Fibroblast of mammary gland (primary cell): ENCODE data around the gene HIPK2.

Source experiments
- DNase-seq: peaks from one replicate; pipeline ENCODE4 v3.0.0-alpha.2; 2010; ENCODE audit warnings: low read depth
- H3K4me3 ChIP-seq: 2 replicates; pipeline ENCODE4 v1.5.1; 2011; ENCODE audit warnings: low read depth, mild to moderate bottlenecking, low read length, moderate library complexity; ENCODE audit not compliant: control insufficient read depth
- TF ChIP-seq, protein P1 (sequence below): conservative IDR thresholded peaks from 2 replicates; pipeline ENCODE4 v1.5.1; 2011; ENCODE audit warnings: low read depth, low read length, inconsistent platforms; ENCODE audit not compliant: control insufficient read depth, insufficient read depth

Gene HIPK2

DNA sequence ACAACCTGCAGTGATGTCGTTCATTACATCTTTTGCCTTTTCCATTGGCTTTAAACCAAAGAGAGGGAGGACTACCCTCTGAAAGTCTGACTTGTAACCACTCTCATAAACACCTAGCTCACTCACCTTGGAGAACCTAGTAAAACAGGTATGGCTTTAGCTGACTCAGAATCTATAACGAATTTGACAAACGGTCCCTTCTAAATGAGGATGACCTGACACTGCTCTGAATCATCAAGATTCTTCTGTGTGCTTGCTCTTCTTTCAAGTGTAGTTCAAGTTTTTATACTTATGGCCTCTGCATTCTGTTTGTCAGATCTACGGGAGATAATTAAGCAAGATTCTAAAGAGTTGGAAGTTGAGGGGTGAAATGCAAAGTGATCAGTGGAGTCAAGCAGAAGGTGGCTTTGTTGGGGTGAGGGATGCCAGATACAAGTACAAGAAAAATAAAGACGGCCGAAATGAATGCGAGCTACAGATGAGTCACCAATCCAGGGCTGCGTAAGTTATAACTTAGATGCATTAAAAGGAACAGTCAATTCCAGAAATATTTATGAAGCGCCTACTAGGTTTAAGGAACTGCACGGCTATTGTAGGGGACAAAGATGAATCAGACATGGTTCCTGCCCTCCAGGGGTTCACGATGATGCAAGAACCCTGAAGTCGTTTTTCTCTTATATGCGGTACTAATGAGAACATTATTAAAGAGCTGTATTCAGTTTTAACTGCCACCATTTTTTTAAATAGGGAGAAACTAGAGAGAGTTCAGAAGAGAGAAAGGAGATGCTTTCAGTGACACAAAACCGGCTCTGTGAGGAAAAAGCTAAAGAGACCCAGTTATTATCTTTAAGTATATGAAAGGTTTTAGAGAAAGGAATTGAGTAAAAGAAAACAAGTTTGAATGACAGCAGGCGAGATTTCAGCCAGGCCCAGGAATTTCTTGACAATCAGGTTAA is 6.5 kb downstream of the HIPK2 start:
- TF ChIP-seq, protein P1, sequence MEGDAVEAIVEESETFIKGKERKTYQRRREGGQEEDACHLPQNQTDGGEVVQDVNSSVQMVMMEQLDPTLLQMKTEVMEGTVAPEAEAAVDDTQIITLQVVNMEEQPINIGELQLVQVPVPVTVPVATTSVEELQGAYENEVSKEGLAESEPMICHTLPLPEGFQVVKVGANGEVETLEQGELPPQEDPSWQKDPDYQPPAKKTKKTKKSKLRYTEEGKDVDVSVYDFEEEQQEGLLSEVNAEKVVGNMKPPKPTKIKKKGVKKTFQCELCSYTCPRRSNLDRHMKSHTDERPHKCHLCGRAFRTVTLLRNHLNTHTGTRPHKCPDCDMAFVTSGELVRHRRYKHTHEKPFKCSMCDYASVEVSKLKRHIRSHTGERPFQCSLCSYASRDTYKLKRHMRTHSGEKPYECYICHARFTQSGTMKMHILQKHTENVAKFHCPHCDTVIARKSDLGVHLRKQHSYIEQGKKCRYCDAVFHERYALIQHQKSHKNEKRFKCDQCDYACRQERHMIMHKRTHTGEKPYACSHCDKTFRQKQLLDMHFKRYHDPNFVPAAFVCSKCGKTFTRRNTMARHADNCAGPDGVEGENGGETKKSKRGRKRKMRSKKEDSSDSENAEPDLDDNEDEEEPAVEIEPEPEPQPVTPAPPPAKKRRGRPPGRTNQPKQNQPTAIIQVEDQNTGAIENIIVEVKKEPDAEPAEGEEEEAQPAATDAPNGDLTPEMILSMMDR: no peak
- H3K4me3 ChIP-seq: peak overlapping the region; percentile 15
- peak; percentile 98 for DNase-seq

DNA sequence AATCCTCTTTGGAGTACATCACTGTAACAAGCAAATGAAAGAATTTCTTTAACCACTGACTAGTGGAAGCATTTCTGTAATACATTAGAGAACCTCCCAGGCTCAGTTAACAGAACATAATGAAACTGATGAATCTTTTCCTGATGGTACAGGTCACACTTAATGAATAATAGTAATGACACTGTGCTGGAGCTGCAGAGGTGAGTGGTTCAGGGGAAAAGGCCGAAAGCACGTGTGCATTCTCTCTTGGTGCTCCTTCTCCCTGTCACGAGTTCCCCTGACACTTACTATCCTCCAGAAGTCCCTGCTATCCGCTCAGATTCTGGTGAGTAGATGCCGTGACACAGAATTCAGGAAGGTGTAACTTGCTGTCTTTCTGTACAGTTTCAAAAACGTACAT is 8.0 kb downstream of the HIPK2 start:
- TF ChIP-seq, protein P1: no peak
- no peak for DNase-seq
- no peak overlapping the region for H3K4me3 ChIP-seq

DNA sequence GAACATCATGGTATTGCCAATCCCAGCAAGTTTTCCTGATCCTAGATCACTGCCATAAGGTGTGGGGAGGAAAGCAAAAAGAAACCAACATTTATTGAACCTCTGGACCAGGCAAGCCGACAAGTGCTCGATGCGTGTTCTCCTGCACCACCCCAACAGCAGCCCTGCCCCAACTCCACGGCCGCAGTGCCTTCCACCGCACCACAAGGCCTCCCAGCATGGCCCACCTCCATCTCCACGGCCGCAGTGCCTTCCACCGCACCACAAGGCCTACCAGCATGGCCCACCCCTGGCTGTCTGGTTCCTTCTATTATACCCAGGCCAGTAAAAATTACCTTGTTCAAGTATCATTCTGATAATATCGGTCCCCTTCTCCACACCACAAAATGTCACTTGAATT is 8.7 kb downstream of the HIPK2 start:
- TF ChIP-seq, protein P1: no peak
- H3K4me3 ChIP-seq: no peak overlapping the region
- no peak for DNase-seq

DNA sequence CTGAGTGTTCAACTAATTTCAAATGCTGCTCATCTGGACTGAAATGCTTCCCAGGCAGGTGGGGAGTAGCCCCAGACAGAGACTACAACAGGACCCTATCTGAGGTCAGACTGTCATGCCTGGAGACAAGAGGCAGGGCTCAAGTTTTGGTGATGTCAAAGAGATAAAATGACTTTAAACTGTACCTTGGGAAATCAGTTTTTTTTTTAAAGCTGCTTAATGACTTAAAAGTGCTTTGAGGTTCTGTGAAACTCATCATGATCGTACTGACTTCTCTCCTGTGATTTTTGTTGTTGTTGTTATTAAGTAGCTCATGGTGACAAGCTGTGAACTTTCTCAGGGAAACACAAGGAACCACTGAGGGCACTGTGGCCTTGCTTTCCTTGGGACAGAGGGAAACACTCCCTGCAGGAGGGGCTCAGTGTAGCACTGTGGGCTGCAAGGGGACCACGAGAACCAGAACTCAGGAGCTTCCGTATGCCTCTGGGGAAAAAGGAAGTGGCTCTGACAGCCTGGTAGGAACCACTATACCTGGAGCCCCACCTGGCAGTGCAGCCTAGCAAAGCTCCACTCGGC is 9.5 kb downstream of the HIPK2 start:
- no peak for DNase-seq
- TF ChIP-seq, protein P1: no peak
- H3K4me3 ChIP-seq: no peak overlapping the region

DNA sequence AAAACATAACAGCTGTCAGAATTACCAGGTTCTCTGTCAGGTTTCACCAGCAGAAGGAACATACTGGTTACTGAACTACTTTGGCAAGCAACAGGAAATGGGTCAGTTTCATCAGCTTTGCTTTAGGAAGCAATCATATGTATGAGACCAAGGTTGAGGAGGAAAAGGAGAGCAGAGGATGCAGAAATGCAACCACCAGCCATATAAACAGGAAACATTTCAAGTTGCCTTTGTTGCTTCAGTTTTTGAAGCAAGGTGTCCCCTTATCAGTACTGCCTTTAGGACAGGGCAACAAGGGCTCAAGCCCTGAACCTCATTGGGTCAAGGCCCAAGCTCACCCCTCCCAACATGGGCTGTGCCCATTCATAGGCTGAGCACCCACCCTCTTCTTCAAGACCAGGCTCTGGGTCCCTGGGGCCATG is 10.2 kb downstream of the HIPK2 start:
- DNase-seq: peak; percentile 38
- TF ChIP-seq, protein P1: no peak
- H3K4me3 ChIP-seq: no peak overlapping the region

DNA sequence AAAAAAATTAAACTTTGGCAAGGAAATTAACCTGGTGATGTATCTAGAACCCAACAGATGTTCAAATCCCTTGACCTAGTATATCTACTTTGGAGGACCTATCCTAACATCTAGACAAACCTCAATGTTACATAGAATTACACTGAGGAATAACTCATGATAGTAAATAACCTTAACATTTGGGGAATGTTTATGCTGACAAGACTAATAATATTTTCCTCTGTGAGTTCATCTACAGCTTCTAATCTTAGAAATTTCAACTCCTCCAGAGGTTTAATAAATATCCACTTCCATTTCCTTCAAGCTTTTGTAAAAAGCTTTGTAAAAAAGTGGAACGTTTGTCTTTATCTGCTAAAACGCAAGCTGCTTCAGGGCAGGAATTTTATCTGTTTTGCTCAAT is 12.7 kb downstream of the HIPK2 start:
- no peak for DNase-seq
- TF ChIP-seq, protein P1: no peak
- H3K4me3 ChIP-seq: no peak overlapping the region
